WTC11 (cell line): Measurements from ENCODE around the gene CD96. TPM values are rescaled to one million over a fixed set of nuclear protein-coding genes. Genes with fewer than 3 reads are reported as not detected.

Experiments
- ATAC-seq: fragments of 200-7000 bp; cut with Tn5 transposase; 2 replicates; pipeline ENCODE4 v1.10.0; 2021; ENCODE audit warnings: mild to moderate bottlenecking, moderate library complexity
- CTCF ChIA-PET: fragments of 300-600 bp; sonication (Branson Sonifier 250); formaldehyde crosslinking; loops from one replicate; lab custom pipeline; 2021; ENCODE audit warnings: antibody characterized with exemption; lab: Charles Lee
- POLR2A ChIA-PET: fragments of 350-600 bp; sonication (Branson Sonifier 250); formaldehyde crosslinking; loops from one replicate; lab custom pipeline; 2021; ENCODE audit warnings: antibody characterized with exemption; lab: Charles Lee
- DNase-seq: peaks from one replicate; pipeline ENCODE4 v3.0.0; 2021; ENCODE audit warnings: low spot score
- H3K27ac Mint-ChIP-seq: 2 replicates; pipeline ENCODE4 v1.8.0; 2021; ENCODE audit warnings: mixed read lengths
- H3K27me3 Mint-ChIP-seq: 2 replicates; pipeline ENCODE4 v1.8.0; 2021; ENCODE audit warnings: low read depth, mild to moderate bottlenecking, moderate library complexity, mixed read lengths
- H3K36me3 Mint-ChIP-seq: 2 replicates; pipeline ENCODE4 v1.8.0; 2021; ENCODE audit warnings: mixed read lengths
- H3K4me1 Mint-ChIP-seq: 2 replicates; pipeline ENCODE4 v1.8.0; 2022; ENCODE audit warnings: mixed read lengths
- H3K4me3 Mint-ChIP-seq: 2 replicates; pipeline ENCODE4 v1.8.0; 2021; ENCODE audit warnings: mild to moderate bottlenecking, moderate library complexity, mixed read lengths
- H3K9me3 Mint-ChIP-seq: 2 replicates; pipeline ENCODE4 v1.8.0; 2021; ENCODE audit warnings: mixed read lengths
- ARID4B ChIP-seq: sonication (generic); formaldehyde crosslinking; IDR thresholded peaks from 2 replicates; pipeline ENCODE4 v1.8.0; 2023; ENCODE audit warnings: missing genetic modification reagents, mild to moderate bottlenecking, borderline replicate concordance
- CREB1 ChIP-seq: sonication (generic); formaldehyde crosslinking; IDR thresholded peaks from 2 replicates; pipeline ENCODE4 v1.8.0; 2023; ENCODE audit warnings: mild to moderate bottlenecking, missing genetic modification reagents
- ESRRA ChIP-seq: sonication (generic); formaldehyde crosslinking; IDR thresholded peaks from 2 replicates; pipeline ENCODE4 v1.8.1; 2022; ENCODE audit warnings: mild to moderate bottlenecking, missing genetic modification reagents, borderline replicate concordance
- FOXK1 ChIP-seq: sonication (generic); formaldehyde crosslinking; IDR thresholded peaks from 2 replicates; pipeline ENCODE4 v1.8.0; 2022; ENCODE audit warnings: mild to moderate bottlenecking, moderate library complexity, missing genetic modification reagents
- FOXP1 ChIP-seq: sonication (generic); formaldehyde crosslinking; IDR thresholded peaks from 2 replicates; pipeline ENCODE4 v1.8.0; 2022; ENCODE audit warnings: missing genetic modification reagents, mild to moderate bottlenecking, moderate library complexity, borderline replicate concordance
- GABPB1 ChIP-seq: sonication (generic); formaldehyde crosslinking; IDR thresholded peaks from 2 replicates; pipeline ENCODE4 v1.8.1; 2023; ENCODE audit warnings: mild to moderate bottlenecking, missing genetic modification reagents
- GTF2I ChIP-seq: fragments of 250-450 bp; sonication (Bioruptor Pico); conservative IDR thresholded peaks from 2 replicates; pipeline ENCODE4 v1.4.0; 2021; ENCODE audit warnings: mild to moderate bottlenecking
- HMGA2 ChIP-seq: fragments of 250-450 bp; sonication (Bioruptor Pico); IDR thresholded peaks from 2 replicates; pipeline ENCODE4 v1.4.0; 2021; ENCODE audit warnings: mild to moderate bottlenecking, moderate library complexity
- JAZF1 ChIP-seq: fragments of 250-450 bp; sonication (Bioruptor Pico); IDR thresholded peaks from 2 replicates; pipeline ENCODE4 v1.9.0; 2021; ENCODE audit warnings: moderate library complexity, mild to moderate bottlenecking, inconsistent platforms
- JUN ChIP-seq: sonication (generic); formaldehyde crosslinking; IDR thresholded peaks from 2 replicates; pipeline ENCODE4 v1.8.0; 2023; ENCODE audit warnings: mild to moderate bottlenecking, missing genetic modification reagents
- MYBL2 ChIP-seq: sonication (generic); formaldehyde crosslinking; IDR thresholded peaks from 2 replicates; pipeline ENCODE4 v1.8.1; 2023; ENCODE audit warnings: mild to moderate bottlenecking, moderate library complexity, missing genetic modification reagents
- NFE2L1 ChIP-seq: sonication (generic); formaldehyde crosslinking; IDR thresholded peaks from 2 replicates; pipeline ENCODE4 v1.8.1; 2023; ENCODE audit warnings: missing genetic modification reagents
- NFYB ChIP-seq: sonication (generic); formaldehyde crosslinking; conservative IDR thresholded peaks from 2 replicates; pipeline ENCODE4 v1.8.0; 2022; ENCODE audit warnings: low read depth, missing genetic modification reagents
- ZNF121 ChIP-seq: sonication (generic); formaldehyde crosslinking; IDR thresholded peaks from 2 replicates; pipeline ENCODE4 v1.8.0; 2023; ENCODE audit warnings: missing genetic modification reagents
- ZNF138 ChIP-seq: sonication (generic); formaldehyde crosslinking; conservative IDR thresholded peaks from 2 replicates; pipeline ENCODE4 v1.8.1; 2022; ENCODE audit warnings: mild to moderate bottlenecking, moderate library complexity, missing genetic modification reagents
- ZNF232 ChIP-seq: sonication (generic); formaldehyde crosslinking; IDR thresholded peaks from 2 replicates; pipeline ENCODE4 v1.8.0; 2022; ENCODE audit warnings: mild to moderate bottlenecking, missing genetic modification reagents
- ZNF396 ChIP-seq: fragments of 250-450 bp; sonication (Bioruptor Pico); IDR thresholded peaks from 2 replicates; pipeline ENCODE4 v1.8.0; 2021; ENCODE audit warnings: mild to moderate bottlenecking, moderate library complexity, borderline replicate concordance
- ZNF416 ChIP-seq: fragments of 250-450 bp; sonication (Bioruptor Pico); IDR thresholded peaks from 2 replicates; pipeline ENCODE4 v1.9.0; 2021; ENCODE audit warnings: mild to moderate bottlenecking, inconsistent platforms
- ZNF423 ChIP-seq: fragments of 250-450 bp; sonication (Bioruptor Pico); IDR thresholded peaks from 2 replicates; pipeline ENCODE4 v2.1.2; 2022; ENCODE audit warnings: mild to moderate bottlenecking, moderate library complexity
- ZNF671 ChIP-seq: fragments of 250-450 bp; sonication (Bioruptor Pico); IDR thresholded peaks from 2 replicates; pipeline ENCODE4 v1.8.0; 2021; ENCODE audit warnings: mild to moderate bottlenecking
- total RNA-seq: library from RNA; stranded (reverse); gene quantifications from 3 replicates; pipeline ENCODE4 v1.2.3, GENCODE V29; 2021
- TF ChIP-seq, protein P1 (sequence below): sonication (generic); formaldehyde crosslinking; IDR thresholded peaks from 2 replicates; pipeline ENCODE4 v1.8.1; 2023; ENCODE audit warnings: mild to moderate bottlenecking, missing genetic modification reagents
- TF ChIP-seq, protein P2 (sequence below): sonication (generic); formaldehyde crosslinking; IDR thresholded peaks from 2 replicates; pipeline ENCODE4 v1.8.1; 2023; ENCODE audit warnings: mild to moderate bottlenecking, missing genetic modification reagents, moderate library complexity

CD96 gene
- total RNA-seq, 1 experiment from 2014 or later = 0.33 TPM

DNA sequence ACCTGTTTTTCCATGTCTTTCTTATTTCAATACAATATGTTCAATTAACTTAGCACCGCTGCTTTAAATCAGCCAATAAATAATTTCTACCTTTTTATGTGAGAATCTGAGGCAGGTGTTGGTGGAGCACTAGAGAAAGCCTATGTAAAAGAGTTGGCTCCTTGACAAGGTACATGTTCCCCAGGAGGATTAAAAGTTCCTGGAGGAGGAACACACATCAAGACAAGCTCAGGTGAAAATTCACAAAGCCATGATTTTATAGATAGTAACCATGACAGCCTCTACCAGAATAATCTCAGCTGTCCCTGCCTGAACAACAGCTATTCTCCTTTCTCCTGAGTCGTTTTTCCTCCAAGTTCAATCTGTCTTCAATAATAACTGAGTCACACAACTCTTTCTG lies 56.6 kb downstream of the CD96 start (continued):
- TF ChIP-seq NFYB (CRISPR knock-in tag) = no peak
- no peak for TF ChIP-seq ZNF121 (CRISPR knock-in tag)
- TF ChIP-seq ZNF138 (CRISPR knock-in tag) = no peak

DNA sequence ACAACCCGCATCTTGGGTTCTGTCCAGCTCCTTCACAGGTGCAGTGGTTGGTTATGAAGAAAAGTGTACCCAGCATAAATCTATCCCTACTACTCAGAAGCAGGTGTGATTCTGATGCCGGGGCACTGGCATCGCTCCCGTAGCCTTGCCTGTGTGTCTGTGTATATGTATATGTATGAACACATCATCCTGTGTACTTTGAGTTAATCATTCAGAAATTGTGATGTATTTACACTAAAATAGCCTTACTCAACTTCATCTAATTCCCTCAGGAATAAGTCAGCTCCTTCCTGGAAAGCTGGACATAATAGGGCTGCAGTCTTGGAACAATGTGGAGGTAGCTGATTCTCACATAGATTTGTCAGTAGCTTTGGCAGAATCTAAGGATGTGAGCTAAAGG lies 59.8 kb downstream of the CD96 start:
- Mint-ChIP-seq H3K27me3 (no peaks in the 10 kb centered on the region), H3K9me3 (peaks cover 9% of the 10 kb centered on the region), H3K27ac (no peak overlapping the region), H3K4me1 (no peaks in the 10 kb centered on the region), H3K36me3 (no peaks in the 10 kb centered on the region), H3K4me3 (no peak overlapping the region)
- POLR2A ChIA-PET = no interaction called here
- TF ChIP-seq ZNF396 (CRISPR knock-in tag) (no peak), HMGA2 (CRISPR knock-in tag) (no peak), MYBL2 (CRISPR knock-in tag) (no peak), JAZF1 (no peak), ZNF138 (CRISPR knock-in tag) (no peak), ZNF671 (CRISPR knock-in tag) (no peak), FOXP1 (CRISPR knock-in tag) (no peak), ESRRA (CRISPR knock-in tag) (no peak)
- TF ChIP-seq, protein P1, sequence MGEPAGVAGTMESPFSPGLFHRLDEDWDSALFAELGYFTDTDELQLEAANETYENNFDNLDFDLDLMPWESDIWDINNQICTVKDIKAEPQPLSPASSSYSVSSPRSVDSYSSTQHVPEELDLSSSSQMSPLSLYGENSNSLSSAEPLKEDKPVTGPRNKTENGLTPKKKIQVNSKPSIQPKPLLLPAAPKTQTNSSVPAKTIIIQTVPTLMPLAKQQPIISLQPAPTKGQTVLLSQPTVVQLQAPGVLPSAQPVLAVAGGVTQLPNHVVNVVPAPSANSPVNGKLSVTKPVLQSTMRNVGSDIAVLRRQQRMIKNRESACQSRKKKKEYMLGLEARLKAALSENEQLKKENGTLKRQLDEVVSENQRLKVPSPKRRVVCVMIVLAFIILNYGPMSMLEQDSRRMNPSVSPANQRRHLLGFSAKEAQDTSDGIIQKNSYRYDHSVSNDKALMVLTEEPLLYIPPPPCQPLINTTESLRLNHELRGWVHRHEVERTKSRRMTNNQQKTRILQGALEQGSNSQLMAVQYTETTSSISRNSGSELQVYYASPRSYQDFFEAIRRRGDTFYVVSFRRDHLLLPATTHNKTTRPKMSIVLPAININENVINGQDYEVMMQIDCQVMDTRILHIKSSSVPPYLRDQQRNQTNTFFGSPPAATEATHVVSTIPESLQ = no peak
- CTCF ChIA-PET = no interaction called here
- ATAC-seq = no peak
- no peak for DNase-seq

DNA sequence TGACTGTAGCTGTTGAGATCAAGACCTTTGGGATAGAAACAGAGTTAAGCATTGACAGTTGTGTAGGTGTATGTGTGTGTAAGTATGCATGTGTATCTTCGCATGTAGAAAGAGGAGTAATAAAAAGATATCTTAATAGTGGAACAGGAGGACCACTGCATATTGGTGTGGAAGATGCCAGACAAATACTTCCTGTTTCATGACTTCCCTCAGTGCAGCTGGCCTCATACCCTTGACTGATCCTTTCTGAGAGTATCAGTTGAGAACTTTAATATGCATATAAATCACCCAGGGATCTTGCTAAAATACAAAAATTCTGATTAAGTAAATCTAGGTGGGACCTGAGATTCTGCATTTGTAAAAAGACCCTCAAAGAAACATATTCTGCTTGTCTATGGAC lies 61.7 kb downstream of the CD96 start:
- Mint-ChIP-seq H3K27ac (no peak overlapping the region), H3K9me3 (peaks cover 9% of the 10 kb centered on the region), H3K4me1 (no peaks in the 10 kb centered on the region), H3K4me3 (no peak overlapping the region), H3K36me3 (no peaks in the 10 kb centered on the region), H3K27me3 (no peaks in the 10 kb centered on the region)
- TF ChIP-seq CREB1 (CRISPR knock-in tag) = no peak
- no peak for TF ChIP-seq ZNF423
- no peak for TF ChIP-seq GTF2I (CRISPR knock-in tag)
- no peak for TF ChIP-seq ARID4B (CRISPR knock-in tag)
- TF ChIP-seq NFE2L1 = no peak
- TF ChIP-seq GABPB1 (CRISPR knock-in tag) = no peak
- no peak for TF ChIP-seq MYBL2 (CRISPR knock-in tag)
- TF ChIP-seq JUN (CRISPR knock-in tag) = no peak
- TF ChIP-seq, protein P2, sequence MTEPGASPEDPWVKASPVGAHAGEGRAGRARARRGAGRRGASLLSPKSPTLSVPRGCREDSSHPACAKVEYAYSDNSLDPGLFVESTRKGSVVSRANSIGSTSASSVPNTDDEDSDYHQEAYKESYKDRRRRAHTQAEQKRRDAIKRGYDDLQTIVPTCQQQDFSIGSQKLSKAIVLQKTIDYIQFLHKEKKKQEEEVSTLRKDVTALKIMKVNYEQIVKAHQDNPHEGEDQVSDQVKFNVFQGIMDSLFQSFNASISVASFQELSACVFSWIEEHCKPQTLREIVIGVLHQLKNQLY (CRISPR knock-in tag) = no peak
- no peak for TF ChIP-seq FOXK1 (CRISPR knock-in tag)
- no peak for TF ChIP-seq ZNF416 (CRISPR knock-in tag)
- TF ChIP-seq ZNF232 (CRISPR knock-in tag) = no peak
- DNase-seq (no peak), ATAC-seq (no peak)
- ChIA-PET POLR2A (no interaction called here), CTCF (no interaction called here)
